ENCODE results near the gene AKNA.

GRCh38 chr9:114319147-114319546 is 68.6 kb downstream of the AKNA start:
- TF ChIP-seq CTCF (conservative IDR thresholded peaks at IDR 0.05) (no peak), EZH2 (IDR thresholded peaks at IDR 0.05; ENCODE audit: low read depth) (no peak)

All from PC-9 (cell line).